ENCODE measurements around the gene LHX1.

LHX1 gene

GRCh38 chr17:36937001-36937958 is at the start of gene LHX1:
Gene LHX1 (plus strand): TSS chr17:36937475. CDS start chr17:36938198, 723 bp downstream.
- FAIRE-seq, result no peak

GRCh38 chr17:36888236-36888951 is 48.9 kb upstream of the LHX1 start:
- no peak for FAIRE-seq

DNA sequence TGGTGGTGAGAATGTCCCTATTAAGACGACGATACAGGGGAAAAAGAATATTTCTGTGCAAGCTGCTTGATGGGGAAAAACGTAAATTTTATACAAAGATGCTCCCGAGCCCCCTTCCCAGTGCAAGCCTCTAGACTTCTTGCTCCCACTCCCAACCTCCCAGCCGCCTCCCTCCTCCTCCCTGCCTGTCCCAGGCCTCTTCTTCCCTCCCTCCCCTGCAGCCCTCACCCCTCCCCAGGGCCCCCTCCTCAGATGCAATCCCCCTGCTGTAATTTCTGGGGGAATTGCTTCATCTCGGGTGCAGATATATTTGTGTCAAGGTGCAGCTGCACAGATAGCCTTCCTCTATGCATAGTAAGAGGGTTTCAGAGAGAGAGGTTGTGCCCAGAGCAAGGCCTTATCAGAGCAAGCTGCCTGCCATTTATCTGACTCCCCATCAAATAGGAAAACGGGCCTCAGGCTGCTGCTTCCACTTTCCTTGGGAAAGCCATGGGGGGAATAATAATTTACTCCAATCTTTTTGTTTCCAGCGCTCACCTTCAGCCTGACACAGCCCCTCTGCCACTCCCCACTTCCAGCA is 47.4 kb upstream of the LHX1 start:
- FAIRE-seq, result no peak

GRCh38 chr17:36890398-36891168 is 46.7 kb upstream of the LHX1 start:
- FAIRE-seq, result no peak

DNA sequence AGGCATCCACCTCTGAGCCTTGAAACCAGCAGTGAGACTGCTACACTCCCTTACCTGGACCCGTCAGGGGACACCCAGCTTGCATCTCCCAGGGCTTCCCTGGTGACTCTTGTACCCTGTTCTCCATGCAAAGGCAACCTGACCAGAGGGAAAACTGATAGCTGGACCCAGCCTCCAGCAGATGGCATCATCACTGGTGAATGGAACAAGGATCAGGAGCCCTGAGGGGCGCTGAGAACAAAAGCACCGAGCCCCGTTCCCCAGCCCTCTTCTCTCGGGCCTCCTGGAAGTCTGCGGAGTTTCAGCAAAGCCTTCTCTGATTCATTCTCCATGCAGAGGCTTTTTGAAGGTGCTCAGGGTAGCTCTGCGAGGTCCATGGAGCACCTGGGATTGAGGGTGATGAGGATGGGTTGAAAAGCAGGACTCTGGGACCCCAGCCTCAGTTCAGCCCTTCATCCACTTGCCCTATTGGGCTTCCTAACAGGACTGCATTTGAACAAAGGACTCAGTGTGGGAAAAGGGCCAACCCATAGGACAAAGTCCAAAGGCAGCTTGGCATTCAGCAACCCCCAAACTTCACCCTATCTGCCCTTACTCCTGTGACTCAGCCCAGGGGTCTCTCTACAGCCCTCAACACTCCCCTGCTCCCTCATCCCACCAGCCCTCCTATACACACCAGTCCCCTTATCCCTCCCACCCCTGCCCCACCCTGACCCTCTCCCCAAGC is 45.0 kb upstream of the LHX1 start:
- FAIRE-seq, result no peak

- FAIRE-seq, result no peak
Measured at GRCh38 chr17:36894177-36894576, 43.1 kb upstream of the LHX1 start.

DNA sequence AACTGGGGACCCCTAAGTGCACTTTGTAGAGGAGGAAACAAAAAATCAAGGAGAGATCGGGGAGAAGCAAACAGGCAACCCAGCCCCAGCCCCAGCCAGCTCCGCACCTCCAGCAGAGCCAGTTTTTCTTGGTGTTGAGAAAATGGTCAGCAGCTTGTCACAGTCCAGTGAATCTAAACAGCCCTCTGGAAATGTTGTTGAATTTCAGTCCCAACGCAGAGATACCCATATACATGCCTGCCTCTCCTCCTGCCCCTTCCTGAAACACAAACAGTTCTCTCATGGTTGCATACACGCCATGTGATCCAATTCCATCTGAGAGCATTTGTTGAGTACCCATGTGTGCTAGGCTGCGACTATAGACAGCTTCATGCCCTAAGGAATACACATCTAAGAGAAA is 42.4 kb upstream of the LHX1 start:
- no peak for FAIRE-seq

- FAIRE-seq, result no peak
Measured at GRCh38 chr17:36899250-36900159, 37.8 kb upstream of the LHX1 start.

DNA sequence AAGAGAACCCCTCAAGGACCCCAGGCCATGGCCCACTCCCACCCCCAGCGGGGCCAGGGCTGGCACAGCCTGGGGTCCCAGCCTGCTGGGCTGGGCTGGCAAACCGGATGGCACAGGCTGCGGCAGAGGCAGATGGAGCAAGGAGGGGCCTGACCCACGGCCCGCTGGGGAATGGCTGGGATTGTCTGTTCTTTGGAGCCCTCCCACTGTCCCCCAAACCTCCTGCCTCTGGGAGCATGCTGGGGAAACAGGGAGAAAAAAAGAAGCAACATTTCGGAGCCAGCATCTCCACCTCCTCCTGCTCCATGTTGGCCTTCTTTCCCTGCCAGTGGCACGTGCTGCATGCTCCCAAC is 37.1 kb upstream of the LHX1 start:
- no peak for FAIRE-seq

DNA sequence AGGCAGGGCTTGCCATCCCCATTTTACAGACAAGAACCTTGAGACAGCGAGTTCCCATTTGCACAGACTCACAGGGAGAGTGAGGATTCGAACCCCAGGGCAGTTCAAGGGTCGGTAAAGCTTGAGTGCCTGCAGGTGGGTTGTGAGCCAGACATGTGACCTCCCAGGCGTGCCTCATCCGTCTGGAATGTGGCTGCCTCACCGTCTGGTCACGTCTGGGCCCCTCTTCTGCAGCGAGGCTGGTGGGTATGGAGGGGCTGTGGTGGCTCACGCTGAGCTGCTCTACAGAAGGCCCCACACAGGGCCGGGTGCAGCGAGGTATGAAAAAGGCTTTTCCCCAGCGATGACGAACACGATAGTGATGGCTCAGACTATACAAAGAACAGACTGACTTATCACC is 35.8 kb upstream of the LHX1 start:
- no peak for FAIRE-seq

GRCh38 chr17:36907407-36907806 is 29.9 kb upstream of the LHX1 start:
- FAIRE-seq, result no peak

DNA sequence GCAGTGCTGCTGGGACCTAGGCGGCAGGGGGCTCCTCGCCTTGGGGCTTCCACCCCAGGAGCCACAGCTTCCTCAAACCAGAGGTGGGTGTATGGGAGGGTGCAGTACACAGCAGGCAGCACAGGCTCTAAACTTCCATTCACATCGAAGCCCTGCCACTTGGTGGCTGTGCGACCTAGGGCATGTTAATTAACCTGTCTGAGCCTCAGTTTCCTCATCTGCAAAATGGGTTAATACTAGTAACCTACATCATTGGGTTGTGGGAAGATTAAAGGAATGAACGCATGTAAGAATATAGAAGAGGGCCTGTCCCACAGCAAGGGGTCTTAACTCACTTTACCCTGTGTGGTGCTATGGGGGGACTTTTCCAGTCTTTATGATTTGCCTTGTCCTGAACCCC is 26.8 kb upstream of the LHX1 start:
- FAIRE-seq, result no peak

- FAIRE-seq, result no peak
Measured at GRCh38 chr17:36911001-36911400, 26.3 kb upstream of the LHX1 start.

- FAIRE-seq, result no peak
Measured at GRCh38 chr17:36913132-36913531, 24.1 kb upstream of the LHX1 start.

- no peak for FAIRE-seq
Measured at GRCh38 chr17:36918211-36918691, 19.0 kb upstream of the LHX1 start.

DNA sequence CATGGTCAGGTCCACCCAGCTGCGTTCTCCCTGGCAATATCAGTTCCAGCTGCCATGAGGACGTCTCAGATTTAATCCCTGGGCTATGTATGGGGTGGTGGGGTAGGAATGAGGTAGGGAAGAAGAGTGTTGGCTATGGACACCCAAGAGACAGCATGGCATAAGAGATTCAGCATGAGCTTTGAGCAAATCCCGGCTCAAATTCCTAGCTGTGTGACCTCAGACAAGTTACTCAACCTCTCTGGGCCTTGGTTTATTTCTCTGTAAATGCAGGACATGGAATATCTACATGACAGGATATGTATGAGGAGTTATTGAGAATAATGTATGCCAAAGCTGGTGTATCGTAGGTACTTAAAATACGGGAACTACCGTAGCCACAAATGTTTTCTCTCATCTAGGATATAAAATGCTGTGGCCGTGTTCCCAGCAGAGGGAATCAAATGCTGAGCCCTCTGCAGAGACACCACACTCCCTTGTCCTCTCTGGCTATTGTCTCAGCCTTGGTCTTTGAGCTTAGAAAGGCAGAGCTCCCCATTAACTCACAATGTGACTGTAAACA is 17.8 kb upstream of the LHX1 start:
- FAIRE-seq, result no peak

GRCh38 chr17:36920032-36921005 is 17.0 kb upstream of the LHX1 start:
- FAIRE-seq, result no peak

DNA sequence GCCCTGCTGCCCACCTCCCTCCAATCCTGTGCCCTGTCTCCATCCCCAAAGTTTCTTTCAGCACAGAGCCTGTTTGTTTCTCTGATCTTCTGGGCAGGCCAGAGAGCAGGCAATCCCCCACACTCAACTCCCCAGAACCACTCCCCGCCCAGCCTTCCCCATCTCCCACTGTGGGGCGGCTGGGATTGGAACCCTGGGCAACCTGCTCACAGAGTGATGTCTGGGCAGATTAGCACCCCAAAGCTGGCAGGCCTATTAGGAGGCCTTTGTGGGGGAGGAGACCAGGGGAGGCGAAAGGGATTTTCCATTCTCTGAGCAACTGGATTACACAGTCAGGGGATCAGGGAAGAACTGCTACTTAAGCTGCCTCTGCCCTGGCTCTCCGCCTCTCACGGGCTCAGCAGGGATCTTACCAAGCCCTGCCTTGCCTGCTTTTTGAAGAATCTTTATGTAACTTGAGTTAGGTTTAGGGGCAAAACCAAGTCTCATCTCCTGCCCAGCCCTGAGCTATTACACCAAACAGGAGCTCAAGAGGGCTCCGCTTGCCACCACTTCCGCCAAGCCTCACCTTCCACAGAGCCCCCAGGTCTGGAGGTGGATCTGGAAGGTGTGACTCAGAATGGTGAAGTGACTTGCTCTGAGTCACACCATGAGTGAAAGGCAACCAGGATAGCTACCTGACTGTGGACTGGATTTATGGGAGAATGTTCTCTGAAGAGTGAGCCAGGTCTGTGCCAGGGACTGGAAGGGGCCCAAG is 16.0 kb upstream of the LHX1 start:
- no peak for FAIRE-seq

- no peak for FAIRE-seq
Measured at GRCh38 chr17:36922175-36922574, 15.1 kb upstream of the LHX1 start.
